Forelimb muscle (tissue), 1 donor: Measurements from ENCODE around the gene KCNQ1. TPM values are rescaled to one million over a fixed set of nuclear protein-coding genes. Genes with fewer than 3 reads are reported as not detected.

ENCODE experiments used
- DNase-seq: peaks from one replicate; pipeline ENCODE4 v3.0.0-alpha.2; 2013; ENCODE audit warnings: low read depth
- polyA plus RNA-seq: library from polyadenylated mRNA; unstranded; fragments of 120-200 nt; gene quantifications from one replicate; pipeline ENCODE4 v1.2.1, GENCODE V29; 2013; ENCODE audit not compliant: insufficient read length

The KCNQ1 gene
- polyA plus RNA-seq, 1 donor: 2.1 TPM

GRCh38 chr11:2441171-2441570 is 3.6 kb upstream of the KCNQ1 start:
- DNase-seq: no peak

- no peak for DNase-seq
These were observed 2.2 kb upstream of the KCNQ1 start for GRCh38 chr11:2442589-2442988.

DNA sequence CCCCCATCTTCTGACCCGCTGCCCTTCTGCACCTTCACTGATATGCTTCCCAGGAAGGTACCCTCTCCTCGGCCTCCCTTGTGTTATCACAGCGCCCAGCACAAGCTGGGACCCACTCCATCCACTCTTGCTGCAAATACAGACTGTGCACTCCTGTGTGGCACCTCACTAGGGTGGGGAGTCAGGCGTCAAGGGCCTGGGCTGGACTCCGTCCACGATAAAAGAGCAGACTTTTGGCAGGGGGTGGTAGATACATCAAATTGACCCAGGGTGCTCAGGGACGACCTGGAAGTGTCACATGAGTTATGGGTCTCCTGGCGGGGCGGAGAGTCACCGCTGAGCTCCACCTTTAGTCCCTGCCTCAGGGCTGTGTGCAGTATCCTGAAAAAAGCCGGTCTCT is 1.4 kb upstream of the KCNQ1 start:
- no peak for DNase-seq

- DNase-seq: no peak
These were observed 657 bp upstream of the KCNQ1 start, which contains the start of gene TRPM5 for GRCh38 chr11:2443881-2444820. TSS of gene TRPM5 (minus strand) at chr11:2444514. CDS start at chr11:2423036, 21,478 bp downstream.

GRCh38 chr11:2445746-2446551 is 1.1 kb downstream of the KCNQ1 start:
- DNase-seq: no peak

DNA sequence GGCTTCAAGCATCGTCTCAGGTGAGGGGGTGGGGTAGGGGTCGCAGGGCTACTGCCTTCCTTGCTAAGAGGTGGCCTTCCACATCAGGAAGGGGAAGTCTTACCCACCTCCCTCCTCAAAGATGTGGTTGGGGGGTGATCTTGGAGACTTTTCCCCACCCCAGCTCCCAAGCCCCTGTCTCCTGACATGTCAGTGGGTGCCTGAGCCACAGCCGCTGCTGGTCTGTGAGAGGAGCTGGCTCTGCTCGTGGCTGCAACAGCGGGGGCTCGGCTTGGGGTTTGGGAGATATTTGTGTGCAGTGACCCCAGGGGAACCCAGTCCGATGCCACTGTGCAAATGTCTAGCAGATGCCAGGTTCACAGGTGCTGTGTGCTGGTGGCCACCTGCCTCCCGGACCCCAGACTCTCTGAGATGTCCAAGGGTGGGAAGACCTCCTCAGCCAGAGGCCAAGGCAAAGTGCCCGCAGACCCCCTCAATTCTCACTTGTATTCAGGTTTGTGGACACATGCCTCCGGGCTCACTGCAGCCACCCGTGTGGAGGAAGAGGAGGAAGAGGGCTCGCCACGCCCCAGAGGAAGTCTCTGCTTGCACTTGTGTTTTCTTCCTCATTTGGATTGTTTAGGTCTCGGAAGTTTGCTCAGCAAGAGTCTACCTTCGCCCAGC is 1.9 kb downstream of the KCNQ1 start:
- DNase-seq: no peak

- DNase-seq: no peak
These were observed 2.6 kb downstream of the KCNQ1 start for GRCh38 chr11:2447253-2447950.

- DNase-seq: no peak
These were observed 3.3 kb downstream of the KCNQ1 start for GRCh38 chr11:2447951-2448650.

DNA sequence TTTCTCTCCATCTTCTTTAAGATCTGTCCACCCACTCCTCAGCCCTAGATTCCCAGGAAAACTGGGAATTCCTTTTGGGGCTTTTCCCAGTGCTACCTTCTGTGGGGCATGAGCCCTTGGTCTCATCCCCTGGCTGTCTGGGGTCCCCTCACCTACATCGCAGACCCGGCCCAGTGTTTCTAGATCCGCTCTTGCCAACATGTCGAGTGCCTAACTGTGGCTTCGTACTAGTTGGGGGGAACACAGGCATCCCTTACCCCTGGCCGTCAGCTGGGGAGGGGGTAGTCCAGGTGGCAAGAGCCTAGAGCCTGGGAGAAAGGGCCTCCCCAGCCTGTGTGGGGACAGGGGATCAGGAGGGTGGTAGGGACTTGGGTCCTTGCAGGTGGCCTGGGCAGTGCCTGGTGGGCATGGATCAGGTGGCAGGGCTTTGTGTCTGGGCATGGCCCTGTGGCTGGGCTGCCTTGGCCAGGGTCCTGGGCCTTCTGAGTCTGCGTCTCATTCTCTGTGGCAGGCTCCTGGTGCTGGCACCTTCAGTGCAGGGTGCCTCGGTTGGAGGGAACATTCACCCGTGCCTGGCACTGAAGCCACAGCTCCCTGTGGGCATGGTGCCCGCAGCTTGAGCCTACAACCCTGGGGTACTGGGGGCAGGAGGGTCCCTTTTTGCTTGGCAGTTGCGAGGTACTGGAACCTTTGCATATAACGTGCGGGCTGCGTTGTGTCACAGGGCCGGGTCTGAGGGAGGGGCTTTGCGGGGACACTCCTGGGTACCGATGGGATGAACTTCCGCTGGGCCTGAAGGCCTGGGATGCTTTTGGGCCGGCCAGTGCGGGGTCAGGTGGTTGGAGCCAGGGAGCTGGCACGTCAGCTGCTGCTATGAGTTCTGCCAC is 4.1 kb downstream of the KCNQ1 start:
- no peak for DNase-seq

DNA sequence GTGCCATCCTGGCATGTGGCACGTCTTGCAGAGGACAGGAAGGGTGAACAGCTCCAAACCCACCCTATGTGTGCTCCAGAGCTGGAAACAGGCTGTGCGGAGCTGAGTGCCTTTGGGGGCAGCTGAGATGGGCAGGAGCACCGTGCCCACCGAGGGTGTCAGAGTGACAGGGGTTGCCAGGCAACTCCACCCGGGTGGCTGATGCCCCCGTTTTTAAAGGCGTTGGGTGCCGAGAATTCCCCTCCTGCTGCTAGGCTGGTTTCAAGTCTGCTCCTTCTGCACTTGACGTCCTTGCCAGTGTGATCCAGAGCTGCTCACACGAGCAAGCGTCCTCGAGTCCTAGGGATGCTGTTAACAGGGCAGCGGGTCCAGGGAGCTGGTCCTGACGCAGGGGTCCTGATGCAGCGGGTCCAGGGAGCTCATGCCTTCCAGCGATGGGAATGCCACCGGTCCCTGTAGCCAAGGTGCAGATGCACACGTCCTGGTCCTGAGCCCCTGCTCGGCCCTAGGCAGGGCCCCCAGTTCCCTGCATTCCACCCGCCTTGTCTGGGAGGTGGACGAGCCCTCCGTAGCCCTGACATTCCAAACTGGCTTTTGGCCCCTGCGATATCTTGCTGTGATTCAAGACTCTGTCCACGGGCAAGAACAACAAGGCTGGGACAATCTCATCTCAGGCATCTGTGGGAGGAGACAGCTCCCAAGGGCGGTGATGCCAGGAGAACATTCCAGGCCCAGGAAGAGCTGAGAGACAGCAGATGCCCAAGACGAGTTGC is 4.9 kb downstream of the KCNQ1 start:
- no peak for DNase-seq

GRCh38 chr11:2450321-2451041 is 5.7 kb downstream of the KCNQ1 start:
- no peak for DNase-seq

DNA sequence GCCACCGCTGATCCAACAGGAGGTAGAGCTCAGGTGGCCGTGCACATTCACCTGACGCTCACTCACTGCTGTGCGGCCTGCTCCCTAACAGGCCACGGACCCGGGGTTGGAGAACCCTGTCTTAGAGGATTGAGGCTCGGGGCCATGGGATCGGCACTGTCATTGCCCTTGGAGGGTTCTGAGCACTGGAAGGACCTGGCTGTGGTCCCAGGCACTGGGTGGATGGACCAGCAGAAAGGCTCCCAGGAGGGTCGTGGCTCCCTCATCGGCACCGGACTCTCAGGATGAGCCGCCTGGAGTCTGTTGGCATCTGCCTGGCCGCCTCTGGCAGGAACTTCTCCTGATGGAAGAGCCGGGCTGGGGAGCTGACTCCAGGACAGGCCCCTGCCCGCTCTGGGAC is 6.5 kb downstream of the KCNQ1 start:
- DNase-seq: no peak

DNA sequence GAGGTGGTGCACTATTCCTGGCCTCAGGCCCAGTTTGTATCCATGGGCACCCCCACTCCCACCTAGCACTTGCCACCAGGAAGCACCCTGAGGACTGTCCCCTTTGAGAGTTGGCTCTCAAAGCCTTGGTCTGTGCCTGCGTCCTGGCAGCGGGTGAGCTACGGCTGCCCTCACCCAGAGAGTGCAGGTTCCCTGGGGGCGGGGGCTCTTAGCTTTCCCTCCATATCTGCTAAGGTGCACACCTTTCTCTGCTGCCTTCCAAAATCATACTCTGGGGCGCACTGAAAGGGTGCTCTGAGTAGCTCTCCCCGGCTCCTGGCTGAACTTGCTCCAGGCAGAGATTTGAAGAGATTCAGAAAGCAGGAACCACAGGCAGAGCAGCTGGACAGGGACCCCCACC is 7.1 kb downstream of the KCNQ1 start:
- no peak for DNase-seq

GRCh38 chr11:2452321-2453012 is 7.7 kb downstream of the KCNQ1 start:
- DNase-seq: no peak

- DNase-seq: no peak
These were observed 8.6 kb downstream of the KCNQ1 start for GRCh38 chr11:2453436-2453835.

- DNase-seq: no peak
These were observed 13.5 kb downstream of the KCNQ1 start for GRCh38 chr11:2458321-2458720.

GRCh38 chr11:2459016-2459725 is 14.4 kb downstream of the KCNQ1 start:
- DNase-seq: no peak
